Peyer's patch (tissue), 4 donors: ENCODE data around the gene WWC1. TPM values are rescaled to one million over a fixed set of nuclear protein-coding genes. Genes with fewer than 3 reads are reported as not detected.

Experiments
- DNase-seq, 3 donors: peaks; one replicate each; pipeline ENCODE4 v3.0.0-alpha.2; 2017 to 2019
- H3K27ac ChIP-seq, 4 donors: fragments of 200-600 bp; sonication (generic); one replicate each; pipeline ENCODE4 v1.5.1; 2016 to 2019
- H3K27me3 ChIP-seq, 2 donors: fragments of 200-600 bp; sonication (generic); one replicate each; pipeline ENCODE4 v1.5.1; 2019
- H3K36me3 ChIP-seq, 3 donors: fragments of 200-600 bp; sonication (generic); one replicate each; pipeline ENCODE4 v1.5.1; 2016 to 2019
- H3K4me1 ChIP-seq, 4 donors: fragments of 200-600 bp; sonication (generic); one replicate each; pipeline ENCODE4 v1.5.1; 2016 to 2019
- H3K4me3 ChIP-seq, 4 donors: fragments of 200-600 bp; sonication (generic); 1 replicate in 3 of 4; 2 replicates in 1 of 4; pipeline ENCODE4 v1.5.1; 2016 to 2019; ENCODE audit warnings: mild to moderate bottlenecking in 1 of 4
- H3K9me3 ChIP-seq, 4 donors: fragments of 200-600 bp; sonication (generic); one replicate each; pipeline ENCODE4 v1.5.1; 2016 to 2019; ENCODE audit warnings: mild to moderate bottlenecking in 1 of 4
- POLR2A ChIP-seq, 2 donors: fragments of 450-650 bp; IDR thresholded peaks; one replicate each; pipeline ENCODE4 v1.5.1; 2017; ENCODE audit warnings: antibody characterized with exemption in 2 of 2, mild to moderate bottlenecking in 2 of 2, moderate library complexity in 2 of 2
- total RNA-seq, 4 donors: library from RNA; depleted of rRNA; stranded (reverse); fragments of >200 nt; gene quantifications; one replicate each; pipeline ENCODE4 v1.1.0, GENCODE V29; 2016
- TF ChIP-seq, protein P1 (sequence below), 6 experiments: fragments of 450-650 bp in 4 of 6; fragments of 200-600 bp in 2 of 6; sonication (generic) in 1 of 6; IDR thresholded peaks; one replicate each; pipeline ENCODE4 v1.5.1; 2017 to 2019; ENCODE audit warnings: antibody characterized with exemption in 6 of 6, mild to moderate bottlenecking in 3 of 6, moderate library complexity in 1 of 6

WWC1 gene
- total RNA-seq, 4 donors from 2014 or later, result 47.0 to 63.2 (median 52.8) TPM

GRCh38 chr5:168486136-168486879, 194.9 kb downstream of the WWC1 start, which contains the start of gene RARS1:
TSS of gene RARS1 (plus strand) at chr5:168486471. CDS start at chr5:168486499, 28 bp downstream.
- Histone ChIP-seq H3K9me3 (no peaks in the 10 kb centered on the region), H3K36me3 (peaks cover 0 to 33% (median 0%) of the 10 kb centered on the region in 3 donors), H3K4me3 (peak within 1 kb of the TSS; percentile 66 to 90 (median 70)), H3K4me1 (peaks cover 0 to 12% (median 3%) of the 10 kb centered on the region in 4 donors), H3K27ac (peak within 1 kb of the TSS; percentile 62 to 84 (median 78)), H3K27me3 (no peaks in the 10 kb centered on the region)
- TF ChIP-seq POLR2A (IDR thresholded peaks at IDR 0.05), result peak; percentile 87 to 88
- TF ChIP-seq, protein P1, sequence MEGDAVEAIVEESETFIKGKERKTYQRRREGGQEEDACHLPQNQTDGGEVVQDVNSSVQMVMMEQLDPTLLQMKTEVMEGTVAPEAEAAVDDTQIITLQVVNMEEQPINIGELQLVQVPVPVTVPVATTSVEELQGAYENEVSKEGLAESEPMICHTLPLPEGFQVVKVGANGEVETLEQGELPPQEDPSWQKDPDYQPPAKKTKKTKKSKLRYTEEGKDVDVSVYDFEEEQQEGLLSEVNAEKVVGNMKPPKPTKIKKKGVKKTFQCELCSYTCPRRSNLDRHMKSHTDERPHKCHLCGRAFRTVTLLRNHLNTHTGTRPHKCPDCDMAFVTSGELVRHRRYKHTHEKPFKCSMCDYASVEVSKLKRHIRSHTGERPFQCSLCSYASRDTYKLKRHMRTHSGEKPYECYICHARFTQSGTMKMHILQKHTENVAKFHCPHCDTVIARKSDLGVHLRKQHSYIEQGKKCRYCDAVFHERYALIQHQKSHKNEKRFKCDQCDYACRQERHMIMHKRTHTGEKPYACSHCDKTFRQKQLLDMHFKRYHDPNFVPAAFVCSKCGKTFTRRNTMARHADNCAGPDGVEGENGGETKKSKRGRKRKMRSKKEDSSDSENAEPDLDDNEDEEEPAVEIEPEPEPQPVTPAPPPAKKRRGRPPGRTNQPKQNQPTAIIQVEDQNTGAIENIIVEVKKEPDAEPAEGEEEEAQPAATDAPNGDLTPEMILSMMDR (IDR thresholded peaks at IDR 0.05), result peak; percentile 90 to 98 (median 94)
- DNase-seq, result peak; percentile 81 to 96 (median 92)

DNA sequence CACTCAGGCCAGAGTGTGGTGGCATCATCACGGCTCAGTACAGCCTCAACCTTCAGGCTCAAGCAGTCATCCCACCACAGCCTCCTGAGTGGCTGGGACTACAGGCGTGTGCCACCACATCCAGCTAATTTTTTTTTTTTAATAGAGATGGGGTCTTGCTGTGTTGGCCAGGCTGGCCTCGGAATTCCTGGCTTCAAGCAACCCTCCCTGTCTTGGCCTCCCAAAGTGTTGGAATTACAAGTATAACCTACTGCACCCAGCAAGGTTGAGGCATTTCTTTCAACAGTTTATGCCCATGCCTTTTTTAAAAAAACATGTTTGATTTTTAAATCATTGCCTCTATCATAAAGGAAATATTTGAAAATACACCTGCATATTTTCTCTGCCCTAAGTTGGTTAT, 197.6 kb downstream of the WWC1 start:
- peaks cover 0 to 57% (median 0%) of the 10 kb centered on the region in 3 donors for H3K36me3 ChIP-seq
- H3K27me3 ChIP-seq, result no peaks in the 10 kb centered on the region
- no peak overlapping the region for H3K27ac ChIP-seq
- no peak overlapping the region for H3K4me3 ChIP-seq
- TF ChIP-seq, protein P1 (IDR thresholded peaks at IDR 0.05), result no peak
- TF ChIP-seq POLR2A (IDR thresholded peaks at IDR 0.05), result no peak
- DNase-seq, result no peak
- peaks cover 0 to 12% (median 3%) of the 10 kb centered on the region in 4 donors for H3K4me1 ChIP-seq
- H3K9me3 ChIP-seq, result no peaks in the 10 kb centered on the region

- Histone ChIP-seq H3K36me3 (peaks cover 0 to 95% (median 0%) of the 10 kb centered on the region in 3 donors), H3K4me1 (no peaks in the 10 kb centered on the region), H3K4me3 (no peak overlapping the region), H3K27ac (no peak overlapping the region), H3K9me3 (no peaks in the 10 kb centered on the region), H3K27me3 (no peaks in the 10 kb centered on the region)
- TF ChIP-seq POLR2A (IDR thresholded peaks at IDR 0.05), result no peak
- TF ChIP-seq, protein P1 (IDR thresholded peaks at IDR 0.05), result no peak
- no peak for DNase-seq
Observed at GRCh38 chr5:168494057-168494555, 202.7 kb downstream of the WWC1 start.

- Histone ChIP-seq H3K9me3 (no peaks in the 10 kb centered on the region), H3K36me3 (peaks cover 0 to 90% (median 0%) of the 10 kb centered on the region in 3 donors), H3K27ac (no peak overlapping the region), H3K4me1 (no peaks in the 10 kb centered on the region), H3K4me3 (no peak overlapping the region), H3K27me3 (no peaks in the 10 kb centered on the region)
- no peak for TF ChIP-seq POLR2A (IDR thresholded peaks at IDR 0.05)
- TF ChIP-seq, protein P1 (IDR thresholded peaks at IDR 0.05), result no peak
- no peak for DNase-seq
Observed at GRCh38 chr5:168502563-168503237, 211.3 kb downstream of the WWC1 start.

DNA sequence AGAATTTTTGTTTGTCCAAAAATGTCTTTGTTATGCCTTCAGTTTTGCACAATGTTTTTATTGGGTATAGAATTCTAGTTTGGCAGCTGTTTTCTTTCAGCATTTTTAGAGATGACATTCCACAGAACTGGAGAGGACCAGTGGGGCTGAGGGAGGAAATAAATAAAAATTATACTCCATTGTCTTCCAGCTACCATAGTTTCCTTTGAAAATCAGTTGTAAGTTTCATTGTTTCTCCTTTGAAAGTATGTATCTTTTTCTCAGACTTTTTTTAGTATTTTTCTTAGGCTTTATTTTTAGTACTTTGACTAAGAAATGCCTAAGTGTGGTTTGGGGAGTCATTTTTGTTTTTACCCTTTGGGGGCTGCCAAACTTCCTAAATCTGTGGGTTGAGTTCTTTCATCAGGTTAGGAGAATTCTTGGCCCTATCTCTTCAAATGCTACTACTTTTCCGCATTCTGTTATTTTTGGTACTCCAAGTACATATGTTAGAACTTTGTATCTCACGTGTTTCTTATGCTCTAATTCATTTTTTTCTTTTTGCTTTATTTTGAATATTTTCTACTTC, 222.5 kb downstream of the WWC1 start:
- Histone ChIP-seq H3K4me3 (no peak overlapping the region), H3K27ac (no peak overlapping the region), H3K4me1 (no peaks in the 10 kb centered on the region), H3K9me3 (no peaks in the 10 kb centered on the region), H3K36me3 (peaks cover 0 to 100% (median 0%) of the 10 kb centered on the region in 3 donors), H3K27me3 (no peaks in the 10 kb centered on the region)
- no peak for DNase-seq
- TF ChIP-seq, protein P1 (IDR thresholded peaks at IDR 0.05), result no peak
- no peak for TF ChIP-seq POLR2A (IDR thresholded peaks at IDR 0.05)
